ENCODE results near the gene CHAC2. TPM values are rescaled to one million over a fixed set of nuclear protein-coding genes. Genes with fewer than 3 reads are reported as not detected.

The CHAC2 gene
- total and polyA plus RNA-seq, 2 experiments from 2014 or later, result 17.9 to 25.8 TPM

DNA sequence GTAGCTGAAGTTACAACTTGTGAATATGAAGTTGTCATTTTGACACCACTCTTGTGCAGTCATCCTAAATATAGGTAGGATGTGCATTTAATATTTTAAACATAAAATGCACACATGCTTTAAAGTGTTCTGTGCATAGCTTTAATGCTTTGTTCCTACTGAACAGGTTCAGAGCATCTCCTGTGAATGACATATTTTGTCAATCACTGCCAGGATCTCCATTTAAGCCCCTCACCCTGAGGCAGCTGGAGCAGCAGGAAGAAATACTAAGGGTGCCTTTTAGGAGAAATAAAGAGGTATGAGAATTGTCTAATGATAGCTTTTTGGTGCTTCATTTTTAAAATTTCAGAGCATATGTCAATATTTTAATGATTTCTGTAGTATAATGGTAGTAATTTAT, 33.9 kb downstream of the CHAC2 start (continued):
- TF ChIP-seq, protein P1, sequence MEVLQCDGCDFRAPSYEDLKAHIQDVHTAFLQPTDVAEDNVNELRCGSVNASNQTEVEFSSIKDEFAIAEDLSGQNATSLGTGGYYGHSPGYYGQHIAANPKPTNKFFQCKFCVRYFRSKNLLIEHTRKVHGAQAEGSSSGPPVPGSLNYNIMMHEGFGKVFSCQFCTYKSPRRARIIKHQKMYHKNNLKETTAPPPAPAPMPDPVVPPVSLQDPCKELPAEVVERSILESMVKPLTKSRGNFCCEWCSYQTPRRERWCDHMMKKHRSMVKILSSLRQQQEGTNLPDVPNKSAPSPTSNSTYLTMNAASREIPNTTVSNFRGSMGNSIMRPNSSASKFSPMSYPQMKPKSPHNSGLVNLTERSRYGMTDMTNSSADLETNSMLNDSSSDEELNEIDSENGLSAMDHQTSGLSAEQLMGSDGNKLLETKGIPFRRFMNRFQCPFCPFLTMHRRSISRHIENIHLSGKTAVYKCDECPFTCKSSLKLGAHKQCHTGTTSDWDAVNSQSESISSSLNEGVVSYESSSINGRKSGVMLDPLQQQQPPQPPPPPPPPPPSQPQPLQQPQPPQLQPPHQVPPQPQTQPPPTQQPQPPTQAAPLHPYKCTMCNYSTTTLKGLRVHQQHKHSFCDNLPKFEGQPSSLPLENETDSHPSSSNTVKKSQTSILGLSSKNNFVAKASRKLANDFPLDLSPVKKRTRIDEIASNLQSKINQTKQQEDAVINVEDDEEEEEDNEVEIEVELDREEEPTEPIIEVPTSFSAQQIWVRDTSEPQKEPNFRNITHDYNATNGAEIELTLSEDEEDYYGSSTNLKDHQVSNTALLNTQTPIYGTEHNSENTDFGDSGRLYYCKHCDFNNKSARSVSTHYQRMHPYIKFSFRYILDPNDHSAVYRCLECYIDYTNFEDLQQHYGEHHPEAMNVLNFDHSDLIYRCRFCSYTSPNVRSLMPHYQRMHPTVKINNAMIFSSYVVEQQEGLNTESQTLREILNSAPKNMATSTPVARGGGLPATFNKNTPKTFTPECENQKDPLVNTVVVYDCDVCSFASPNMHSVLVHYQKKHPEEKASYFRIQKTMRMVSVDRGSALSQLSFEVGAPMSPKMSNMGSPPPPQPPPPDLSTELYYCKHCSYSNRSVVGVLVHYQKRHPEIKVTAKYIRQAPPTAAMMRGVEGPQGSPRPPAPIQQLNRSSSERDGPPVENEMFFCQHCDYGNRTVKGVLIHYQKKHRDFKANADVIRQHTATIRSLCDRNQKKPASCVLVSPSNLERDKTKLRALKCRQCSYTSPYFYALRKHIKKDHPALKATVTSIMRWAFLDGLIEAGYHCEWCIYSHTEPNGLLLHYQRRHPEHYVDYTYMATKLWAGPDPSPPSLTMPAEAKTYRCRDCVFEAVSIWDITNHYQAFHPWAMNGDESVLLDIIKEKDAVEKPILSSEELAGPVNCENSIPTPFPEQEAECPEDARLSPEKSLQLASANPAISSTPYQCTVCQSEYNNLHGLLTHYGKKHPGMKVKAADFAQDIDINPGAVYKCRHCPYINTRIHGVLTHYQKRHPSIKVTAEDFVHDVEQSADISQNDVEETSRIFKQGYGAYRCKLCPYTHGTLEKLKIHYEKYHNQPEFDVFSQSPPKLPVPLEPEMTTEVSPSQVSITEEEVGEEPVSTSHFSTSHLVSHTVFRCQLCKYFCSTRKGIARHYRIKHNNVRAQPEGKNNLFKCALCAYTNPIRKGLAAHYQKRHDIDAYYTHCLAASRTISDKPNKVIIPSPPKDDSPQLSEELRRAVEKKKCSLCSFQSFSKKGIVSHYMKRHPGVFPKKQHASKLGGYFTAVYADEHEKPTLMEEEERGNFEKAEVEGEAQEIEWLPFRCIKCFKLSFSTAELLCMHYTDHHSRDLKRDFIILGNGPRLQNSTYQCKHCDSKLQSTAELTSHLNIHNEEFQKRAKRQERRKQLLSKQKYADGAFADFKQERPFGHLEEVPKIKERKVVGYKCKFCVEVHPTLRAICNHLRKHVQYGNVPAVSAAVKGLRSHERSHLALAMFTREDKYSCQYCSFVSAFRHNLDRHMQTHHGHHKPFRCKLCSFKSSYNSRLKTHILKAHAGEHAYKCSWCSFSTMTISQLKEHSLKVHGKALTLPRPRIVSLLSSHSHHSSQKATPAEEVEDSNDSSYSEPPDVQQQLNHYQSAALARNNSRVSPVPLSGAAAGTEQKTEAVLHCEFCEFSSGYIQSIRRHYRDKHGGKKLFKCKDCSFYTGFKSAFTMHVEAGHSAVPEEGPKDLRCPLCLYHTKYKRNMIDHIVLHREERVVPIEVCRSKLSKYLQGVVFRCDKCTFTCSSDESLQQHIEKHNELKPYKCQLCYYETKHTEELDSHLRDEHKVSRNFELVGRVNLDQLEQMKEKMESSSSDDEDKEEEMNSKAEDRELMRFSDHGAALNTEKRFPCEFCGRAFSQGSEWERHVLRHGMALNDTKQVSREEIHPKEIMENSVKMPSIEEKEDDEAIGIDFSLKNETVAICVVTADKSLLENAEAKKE (CRISPR knock-in tag; IDR thresholded peaks at IDR 0.05), result no peak
- no peak for TF ChIP-seq POLR2AphosphoS5 (IDR thresholded peaks at IDR 0.05; ENCODE audit: low read depth)
- TF ChIP-seq, protein P2, sequence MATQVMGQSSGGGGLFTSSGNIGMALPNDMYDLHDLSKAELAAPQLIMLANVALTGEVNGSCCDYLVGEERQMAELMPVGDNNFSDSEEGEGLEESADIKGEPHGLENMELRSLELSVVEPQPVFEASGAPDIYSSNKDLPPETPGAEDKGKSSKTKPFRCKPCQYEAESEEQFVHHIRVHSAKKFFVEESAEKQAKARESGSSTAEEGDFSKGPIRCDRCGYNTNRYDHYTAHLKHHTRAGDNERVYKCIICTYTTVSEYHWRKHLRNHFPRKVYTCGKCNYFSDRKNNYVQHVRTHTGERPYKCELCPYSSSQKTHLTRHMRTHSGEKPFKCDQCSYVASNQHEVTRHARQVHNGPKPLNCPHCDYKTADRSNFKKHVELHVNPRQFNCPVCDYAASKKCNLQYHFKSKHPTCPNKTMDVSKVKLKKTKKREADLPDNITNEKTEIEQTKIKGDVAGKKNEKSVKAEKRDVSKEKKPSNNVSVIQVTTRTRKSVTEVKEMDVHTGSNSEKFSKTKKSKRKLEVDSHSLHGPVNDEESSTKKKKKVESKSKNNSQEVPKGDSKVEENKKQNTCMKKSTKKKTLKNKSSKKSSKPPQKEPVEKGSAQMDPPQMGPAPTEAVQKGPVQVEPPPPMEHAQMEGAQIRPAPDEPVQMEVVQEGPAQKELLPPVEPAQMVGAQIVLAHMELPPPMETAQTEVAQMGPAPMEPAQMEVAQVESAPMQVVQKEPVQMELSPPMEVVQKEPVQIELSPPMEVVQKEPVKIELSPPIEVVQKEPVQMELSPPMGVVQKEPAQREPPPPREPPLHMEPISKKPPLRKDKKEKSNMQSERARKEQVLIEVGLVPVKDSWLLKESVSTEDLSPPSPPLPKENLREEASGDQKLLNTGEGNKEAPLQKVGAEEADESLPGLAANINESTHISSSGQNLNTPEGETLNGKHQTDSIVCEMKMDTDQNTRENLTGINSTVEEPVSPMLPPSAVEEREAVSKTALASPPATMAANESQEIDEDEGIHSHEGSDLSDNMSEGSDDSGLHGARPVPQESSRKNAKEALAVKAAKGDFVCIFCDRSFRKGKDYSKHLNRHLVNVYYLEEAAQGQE (IDR thresholded peaks at IDR 0.05; ENCODE audit: unreplicated experiment), result no peak
- no peak for TF ChIP-seq CREB1 (CRISPR knock-in tag; IDR thresholded peaks at IDR 0.05; ENCODE audit: low read depth)
- no peak for TF ChIP-seq ZNF114 (CRISPR knock-in tag; IDR thresholded peaks at IDR 0.05)

DNA sequence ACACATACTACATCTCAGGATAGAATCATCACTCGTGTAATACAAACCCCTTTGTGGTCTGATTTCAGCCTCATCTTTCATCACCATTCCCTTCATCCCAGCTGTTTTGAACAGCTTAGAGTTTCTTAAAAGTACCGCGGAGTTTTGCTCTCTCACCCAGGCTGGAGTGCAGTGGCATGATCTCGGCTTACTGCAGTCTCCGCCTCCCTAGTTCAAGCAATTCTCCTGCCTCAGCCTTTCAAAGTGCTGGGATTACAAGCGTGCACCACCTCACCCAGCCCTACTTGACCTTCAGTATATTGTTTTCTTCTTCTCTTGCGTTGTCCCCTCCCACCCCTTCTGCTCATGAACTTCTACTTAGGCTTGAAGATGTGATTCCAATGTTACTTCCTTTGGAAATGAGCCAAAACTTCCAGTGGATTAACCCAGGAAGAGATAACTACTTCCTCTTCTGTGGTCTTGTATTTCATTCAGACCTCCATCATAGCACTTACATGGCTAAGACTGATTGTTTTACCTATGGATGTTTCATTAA, 35.1 kb downstream of the CHAC2 start:
- H3K4me3 Mint-ChIP-seq, result no peak overlapping the region
- H3K36me3 ChIP-seq (ENCODE audit: insufficient read depth), result peaks cover 10% of the 10 kb centered on the region; the same call in 1 of the 2 replicates
- TF ChIP-seq, protein P1 (CRISPR knock-in tag; IDR thresholded peaks at IDR 0.05), result no peak
- no peak for TF ChIP-seq STAT1 (IDR thresholded peaks at IDR 0.05; ENCODE audit: unreplicated experiment)

More for the DNA sequence above, 35.1 kb downstream of the CHAC2 start:
- no peaks in the 10 kb centered on the region for H3K9me2 ChIP-seq (ENCODE audit: insufficient read depth)
- Mint-ChIP-seq H3K4me1 (no peaks in the 10 kb centered on the region), H3K27me3 (ENCODE audit: insufficient read depth, low read depth, poor library complexity) (no peaks in the 10 kb centered on the region), H3K9me3 (no peaks in the 10 kb centered on the region), H3K36me3 (ENCODE audit: low read depth) (peaks cover 16% of the 10 kb centered on the region), H3K27ac (no peak overlapping the region)
- no peak overlapping the region for H2AFZ ChIP-seq
- no peaks in the 10 kb centered on the region for H4K20me1 ChIP-seq (replicated peaks; ENCODE audit: insufficient read depth)
- H3K27ac ChIP-seq (ENCODE audit: low read depth), result no peak overlapping the region
- no peaks in the 10 kb centered on the region for H3K4me1 ChIP-seq (ENCODE audit: insufficient read depth)
- H3K27me3 ChIP-seq (ENCODE audit: insufficient read depth), result no peaks in the 10 kb centered on the region
- H3K4me2 ChIP-seq, result no peak overlapping the region
- no peak overlapping the region for H3K4me3 ChIP-seq
- H3F3A ChIP-seq (replicated peaks; ENCODE audit: low read depth), result no peaks in the 10 kb centered on the region
- no peak for ATAC-seq
- H3K79me2 ChIP-seq (replicated peaks; ENCODE audit: insufficient read depth), result no peaks in the 10 kb centered on the region
- DNase-seq (ENCODE audit: low spot score), result no peak
